Keratinocyte (primary cell): ENCODE data around the gene KDELR1. TPM values are rescaled to one million over a fixed set of nuclear protein-coding genes. Genes with fewer than 3 reads are reported as not detected.

Source experiments
- DNase-seq: peaks from one replicate; pipeline ENCODE4 v3.0.0-alpha.2; 2011; ENCODE audit warnings: low read depth, missing footprints, low spot score
- FAIRE-seq: peaks from 2 replicates; lab custom pipeline; 2011; peaks lifted over from hg19 to GRCh38; lab: Jason Lieb, UNC
- H2AFZ ChIP-seq: 2 replicates; pipeline ENCODE4 v1.6.0; 2012; ENCODE audit warnings: low read length, control low read depth, inconsistent platforms; ENCODE audit not compliant: control insufficient read depth
- H3K27ac ChIP-seq: 2 replicates; pipeline ENCODE4 v1.5.1; 2011; ENCODE audit warnings: low read length; ENCODE audit not compliant: control insufficient read depth, insufficient read depth
- H3K27me3 ChIP-seq: 3 replicates; pipeline ENCODE4 v1.6.0; 2011; ENCODE audit warnings: low read length; ENCODE audit not compliant: control insufficient read depth, insufficient read depth; ENCODE audit errors: extremely low read depth
- H3K36me3 ChIP-seq, 2 experiments: 2 replicates in 1 of 2; 3 replicates in 1 of 2; pipeline ENCODE4 v1.5.1; 2011; ENCODE audit warnings: low read length in 2 of 2, mild to moderate bottlenecking in 1 of 2; ENCODE audit not compliant: control insufficient read depth in 2 of 2, insufficient read depth in 2 of 2; ENCODE audit errors: extremely low read depth in 1 of 2
- H3K4me1 ChIP-seq: 3 replicates; pipeline ENCODE4 v1.5.1; 2011; ENCODE audit warnings: low read length; ENCODE audit not compliant: control insufficient read depth, insufficient read depth; ENCODE audit errors: extremely low read depth
- H3K4me2 ChIP-seq: 3 replicates; pipeline ENCODE4 v1.6.0; 2011; ENCODE audit warnings: low read depth, low read length; ENCODE audit not compliant: control insufficient read depth, insufficient read depth; ENCODE audit errors: extremely low read depth
- H3K4me3 ChIP-seq, 3 experiments: fragments of 200-600 bp in 1 of 3; sonication (generic) in 1 of 3; 2 replicates in 2 of 3; 3 replicates in 1 of 3; pipeline ENCODE4 v1.5.1; 2011 to 2016; ENCODE audit warnings: low read length in 3 of 3, mild to moderate bottlenecking in 3 of 3, control low read depth in 2 of 3, inconsistent platforms in 1 of 3, low read depth in 1 of 3, mixed read lengths in 1 of 3, mixed run types in 1 of 3, moderate library complexity in 1 of 3; ENCODE audit not compliant: control insufficient read depth in 2 of 3, insufficient read depth in 2 of 3; ENCODE audit errors: extremely low read depth in 1 of 3
- H3K79me2 ChIP-seq: 2 replicates; pipeline ENCODE4 v1.6.0; 2012; ENCODE audit warnings: low read length; ENCODE audit not compliant: control insufficient read depth, insufficient read depth
- H3K9ac ChIP-seq: 3 replicates; pipeline ENCODE4 v1.6.0; 2011; ENCODE audit warnings: low read length; ENCODE audit not compliant: control insufficient read depth, insufficient read depth; ENCODE audit errors: extremely low read depth
- H3K9me1 ChIP-seq: 3 replicates; pipeline ENCODE4 v1.6.0; 2011; ENCODE audit warnings: low read length; ENCODE audit not compliant: control insufficient read depth, insufficient read depth; ENCODE audit errors: extremely low read depth
- H3K9me3 ChIP-seq: 2 replicates; pipeline ENCODE4 v1.5.1; 2012; ENCODE audit warnings: low read depth, low read length; ENCODE audit not compliant: control insufficient read depth
- H4K20me1 ChIP-seq: 3 replicates; pipeline ENCODE4 v1.6.0; 2011; ENCODE audit warnings: low read length; ENCODE audit not compliant: control insufficient read depth, insufficient read depth; ENCODE audit errors: extremely low read depth
- CTCF ChIP-seq, 3 experiments: IDR thresholded peaks in 1 of 3; conservative IDR thresholded peaks in 1 of 3; optimal IDR thresholded peaks in 1 of 3; 2 replicates in 2 of 3; 3 replicates in 1 of 3; pipeline versions ENCODE3 to v1.5.1; 2011; ENCODE audit warnings: low read length in 3 of 3, mild to moderate bottlenecking in 3 of 3, moderate library complexity in 2 of 3, control low read depth in 1 of 3, inconsistent platforms in 1 of 3; ENCODE audit not compliant: insufficient read depth in 2 of 3; ENCODE audit errors: extremely low read depth in 1 of 3
- EZH2 ChIP-seq: IDR thresholded peaks from one replicate; pipeline ENCODE4 v1.6.1; 2012; ENCODE audit warnings: inconsistent platforms, mild to moderate bottlenecking, low read length, moderate library complexity
- dilution Hi-C: fragments of 300-500 bp; cut with MboI; formaldehyde crosslinking; loops from one replicate; pipeline ENCODE4 v1.7.0; 2020; ENCODE audit warnings: low sequenced_read_pairs; ENCODE audit not compliant: extremely low pct_ligation_motif_present
- polyA plus RNA-seq, 5 experiments: library from polyadenylated mRNA; depleted of rRNA in 3 of 5; stranded (reverse) in 3 of 5; stranded (forward) in 1 of 5; unstranded in 1 of 5; fragments of >200 nt; gene quantifications; 1 replicate in 1 of 5; 2 replicates in 3 of 5; 3 replicates in 1 of 5; pipeline versions ENCODE4 v1.2.1 to v1.2.3, GENCODE V29; 2011 to 2012; ENCODE audit warnings: missing spikeins in 2 of 5, low read depth in 1 of 5, low replicate concordance in 1 of 5

The KDELR1 gene
- polyA plus RNA-seq, 1 donor (not counting 4 experiments of a cell fraction or from before 2014, with no cell fraction given), result 105 TPM

DNA sequence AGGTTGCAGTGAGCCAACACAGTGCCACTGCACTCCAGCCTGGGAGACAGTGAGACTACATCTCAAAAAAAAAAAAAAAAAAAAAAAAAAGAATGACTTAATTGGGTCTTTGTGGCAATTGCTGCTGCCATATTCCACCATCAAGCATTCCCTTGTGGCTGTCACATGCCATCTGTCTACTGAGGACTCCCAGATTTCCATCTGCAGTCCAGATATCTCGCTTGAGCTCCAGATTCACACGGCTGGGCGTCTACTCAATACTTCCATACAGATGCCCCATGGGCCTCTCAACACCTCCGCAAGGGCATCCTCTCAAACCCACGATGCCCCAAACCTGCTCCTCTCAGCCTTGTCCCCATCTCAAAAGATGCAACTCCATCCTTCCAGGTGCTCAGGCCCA is 40.5 kb downstream of the KDELR1 start:
- Histone ChIP-seq H3K4me2 (no peak overlapping the region), H3K9ac (no peak overlapping the region), H3K9me1 (no peaks in the 10 kb centered on the region), H3K27ac (no peak overlapping the region), H3K79me2 (no peaks in the 10 kb centered on the region), H3K27me3 (no peaks in the 10 kb centered on the region), H3K4me3 (no peak overlapping the region), H3K36me3 (no peaks in the 10 kb centered on the region), H3K4me1 (no peaks in the 10 kb centered on the region), H3K9me3 (no peaks in the 10 kb centered on the region), H2AFZ (no peak overlapping the region), H4K20me1 (no peaks in the 10 kb centered on the region)
- dilution Hi-C loops, result no loop called here
- TF ChIP-seq CTCF (optimal IDR thresholded peaks at IDR 0.05 in 1 of 3, IDR thresholded peaks at IDR 0.05 in 1 of 3, conservative IDR thresholded peaks at IDR 0.05 in 1 of 3; ENCODE audit: extremely low read depth in 1 of 3, insufficient read depth in 2 of 3, low read length in 3 of 3) (no peak), EZH2 (no peak)
- DNase-seq (no peak), FAIRE-seq (no peak)

DNA sequence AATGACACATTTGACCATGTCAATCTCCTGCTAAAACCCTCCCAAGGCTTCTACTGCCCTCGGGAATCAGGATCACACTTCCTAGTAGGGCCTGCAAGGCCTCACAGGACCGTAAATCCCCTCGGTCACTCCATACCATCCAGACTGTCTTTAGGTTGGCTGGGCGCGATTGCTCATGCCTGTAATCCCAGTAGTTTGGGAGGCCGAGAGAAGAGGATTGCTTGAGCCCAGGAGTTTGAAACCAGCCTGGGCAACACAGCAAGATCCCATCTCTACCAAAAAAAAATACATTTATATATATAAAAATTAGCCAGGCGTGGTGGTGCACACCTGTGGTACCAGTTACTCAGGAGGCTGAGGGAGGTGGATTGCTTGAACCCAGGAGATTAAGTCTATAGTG is 42.6 kb downstream of the KDELR1 start:
- Histone ChIP-seq H2AFZ (no peak overlapping the region), H3K27ac (no peak overlapping the region), H4K20me1 (no peaks in the 10 kb centered on the region), H3K27me3 (no peaks in the 10 kb centered on the region), H3K36me3 (no peaks in the 10 kb centered on the region), H3K9me1 (no peaks in the 10 kb centered on the region), H3K79me2 (no peaks in the 10 kb centered on the region), H3K4me2 (no peak overlapping the region), H3K4me3 (no peak overlapping the region), H3K9me3 (no peaks in the 10 kb centered on the region), H3K9ac (no peak overlapping the region), H3K4me1 (no peaks in the 10 kb centered on the region)
- dilution Hi-C loops, result no loop called here
- DNase-seq (no peak), FAIRE-seq (no peak)
- no peak for TF ChIP-seq EZH2
- no peak for TF ChIP-seq CTCF (optimal IDR thresholded peaks at IDR 0.05 in 1 of 3, IDR thresholded peaks at IDR 0.05 in 1 of 3, conservative IDR thresholded peaks at IDR 0.05 in 1 of 3; ENCODE audit: extremely low read depth in 1 of 3, insufficient read depth in 2 of 3, low read length in 3 of 3)
